GM18868 (cell line): ENCODE data around the gene CCDC187.
"Not testable (repeated sequence)": the region's sequence is repeated elsewhere in the genome, so short reads cannot be mapped to it uniquely, and the experiment has no call there.

Experiments used
- ATAC-seq: cut with Tn5 transposase; IDR thresholded peaks from one replicate; pipeline ENCODE4 v1.9.1; 2021; ENCODE audit warnings: mild to moderate bottlenecking, moderate library complexity; ENCODE audit not compliant: unreplicated experiment

CCDC187 gene

DNA sequence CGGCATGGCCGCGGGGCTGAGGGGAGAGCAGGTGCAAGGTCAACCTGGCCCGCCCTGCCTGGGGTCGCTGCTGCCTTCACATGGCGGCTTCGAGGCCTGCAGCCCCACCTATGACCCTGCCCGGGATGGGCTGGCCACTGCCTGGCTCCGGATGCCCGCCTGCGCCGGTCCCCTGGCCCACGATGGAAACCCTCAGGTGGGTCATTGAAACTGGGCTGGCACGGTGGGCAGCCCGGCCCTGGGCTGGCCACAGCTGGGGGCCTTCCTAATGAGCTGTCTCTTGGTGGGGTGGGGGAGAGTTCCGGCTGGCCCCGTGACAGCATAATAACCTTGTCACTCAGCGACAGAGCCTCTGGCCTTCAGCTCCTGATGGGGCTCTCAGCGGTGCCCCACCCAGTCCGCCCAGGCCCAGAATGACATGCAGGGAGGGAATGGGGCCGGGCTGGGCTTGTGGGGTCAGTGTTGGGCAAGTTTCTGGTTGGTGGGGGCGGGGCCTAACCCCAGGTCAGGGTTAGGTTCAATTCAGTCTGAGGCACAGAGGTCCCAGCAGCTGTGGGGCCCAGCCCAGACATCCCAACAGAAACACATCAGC, at the start of gene CCDC187:
Gene CCDC187 (minus strand): TSS at position 270 of the 592 bp plus-strand sequence. CDS start 264 bp downstream, at position 6.
- no peak for ATAC-seq

- no peak for ATAC-seq
These were observed 49.2 kb upstream of the CCDC187 start for GRCh38 chr9:136353088-136353487.

- ATAC-seq = no peak
These were observed 48.8 kb upstream of the CCDC187 start for GRCh38 chr9:136352682-136353081.

DNA sequence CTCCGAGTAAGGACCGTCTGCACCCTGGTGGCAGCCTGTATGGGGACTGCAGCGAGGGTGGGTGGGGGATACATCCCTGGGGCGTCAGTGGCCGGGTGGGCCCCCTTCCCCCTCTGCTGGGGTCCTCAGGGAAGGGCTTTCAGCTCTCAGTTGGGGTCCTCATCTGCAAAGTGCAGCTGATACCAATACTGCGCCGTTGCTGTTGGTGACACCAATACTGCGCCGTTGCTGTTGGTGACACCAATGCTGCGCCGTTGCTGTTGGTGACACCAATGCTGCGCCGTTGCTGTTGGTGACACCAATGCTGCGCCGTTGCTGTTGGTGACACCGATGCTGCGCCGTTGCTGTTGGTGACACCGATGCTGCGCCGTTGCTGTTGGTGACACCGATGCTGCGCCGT, 48.0 kb upstream of the CCDC187 start:
- ATAC-seq = not testable (repeated sequence)

DNA sequence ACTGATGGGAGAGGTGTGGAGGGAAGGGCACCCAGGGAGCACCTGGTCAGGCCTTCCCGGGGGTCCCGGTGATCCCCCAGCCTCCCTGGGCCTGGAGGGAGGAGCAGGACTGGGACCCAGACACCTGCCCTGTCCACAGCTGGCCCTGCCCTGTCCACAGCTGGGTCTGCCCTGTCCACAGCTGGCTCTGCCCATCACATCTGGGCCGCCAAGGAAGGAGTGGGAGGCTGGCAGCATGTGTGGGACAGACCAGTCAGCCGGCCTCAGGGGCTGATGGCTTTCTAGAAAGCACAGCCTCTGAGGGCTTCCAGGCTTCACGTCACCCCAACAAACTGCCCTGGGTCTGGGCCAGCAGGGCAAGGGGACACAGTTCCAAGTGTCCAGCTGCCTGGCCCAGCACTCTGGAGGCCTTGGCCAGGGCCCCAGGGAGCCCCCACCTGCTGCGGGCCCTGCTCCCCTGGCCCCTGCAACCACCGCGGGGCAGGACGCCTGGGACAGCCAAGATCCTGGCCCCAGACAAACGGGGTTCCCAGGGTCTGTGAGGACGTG, 47.4 kb upstream of the CCDC187 start:
- no peak for ATAC-seq

DNA sequence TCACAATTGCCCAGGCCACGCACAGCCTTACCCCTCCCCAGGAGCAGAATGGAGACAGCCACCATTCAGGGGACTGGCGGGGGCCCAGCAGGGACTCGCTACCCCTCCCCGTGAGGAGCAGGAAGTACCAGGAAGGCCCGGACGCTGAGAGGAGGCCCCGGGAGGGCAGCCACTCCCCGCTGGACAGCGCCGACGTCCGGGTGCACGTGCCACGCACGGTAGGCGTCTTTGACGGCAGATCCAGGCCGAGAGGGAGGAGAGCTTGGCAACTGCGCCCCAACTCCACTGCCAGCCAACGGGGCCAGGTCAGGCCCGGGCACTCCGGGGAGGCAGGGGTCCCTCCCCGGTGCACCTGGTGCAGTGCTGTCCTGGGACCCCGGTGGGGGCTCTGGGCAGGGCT, 45.7 kb upstream of the CCDC187 start:
- ATAC-seq = no peak

GRCh38 chr9:136348691-136349090, 44.8 kb upstream of the CCDC187 start:
- ATAC-seq = no peak

DNA sequence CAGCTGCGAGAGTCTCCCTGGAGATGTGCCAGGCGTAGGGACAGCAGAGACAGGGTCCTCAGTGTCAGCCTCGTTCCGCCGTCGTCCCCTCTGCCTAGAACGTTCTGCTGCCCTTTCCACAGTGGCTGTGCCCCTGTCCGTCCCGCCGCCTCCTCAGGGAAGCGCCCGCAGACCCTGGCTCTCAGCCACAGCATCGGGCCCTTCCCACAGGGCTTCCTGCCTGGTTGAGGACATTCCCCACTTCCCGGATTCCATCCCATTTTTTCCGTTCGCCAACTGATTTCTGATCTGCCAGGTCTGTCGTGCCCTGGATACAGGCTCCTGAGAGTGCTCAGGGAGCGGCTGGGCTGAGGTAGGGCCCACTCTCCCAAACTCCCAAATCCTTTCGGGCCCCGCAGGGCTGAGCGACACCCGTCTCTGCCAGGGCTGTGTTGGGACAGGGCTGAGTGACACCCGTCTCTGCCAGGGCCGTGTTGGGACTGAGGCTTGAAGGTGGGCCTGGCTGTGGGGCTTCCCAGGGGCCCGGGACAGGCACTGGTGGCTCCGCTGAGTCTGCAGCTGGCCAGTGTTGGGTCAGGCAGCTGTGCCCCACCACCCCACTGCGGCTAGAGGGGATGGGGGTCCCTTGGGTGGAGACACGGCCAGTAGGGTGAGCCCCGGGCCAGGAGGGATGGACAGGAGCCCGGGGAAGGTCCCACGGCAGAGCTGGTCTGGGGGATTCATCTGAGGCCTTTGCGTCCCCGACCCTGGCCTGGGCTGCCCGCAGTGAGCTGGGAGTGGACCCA, 43.8 kb upstream of the CCDC187 start:
- no peak for ATAC-seq

DNA sequence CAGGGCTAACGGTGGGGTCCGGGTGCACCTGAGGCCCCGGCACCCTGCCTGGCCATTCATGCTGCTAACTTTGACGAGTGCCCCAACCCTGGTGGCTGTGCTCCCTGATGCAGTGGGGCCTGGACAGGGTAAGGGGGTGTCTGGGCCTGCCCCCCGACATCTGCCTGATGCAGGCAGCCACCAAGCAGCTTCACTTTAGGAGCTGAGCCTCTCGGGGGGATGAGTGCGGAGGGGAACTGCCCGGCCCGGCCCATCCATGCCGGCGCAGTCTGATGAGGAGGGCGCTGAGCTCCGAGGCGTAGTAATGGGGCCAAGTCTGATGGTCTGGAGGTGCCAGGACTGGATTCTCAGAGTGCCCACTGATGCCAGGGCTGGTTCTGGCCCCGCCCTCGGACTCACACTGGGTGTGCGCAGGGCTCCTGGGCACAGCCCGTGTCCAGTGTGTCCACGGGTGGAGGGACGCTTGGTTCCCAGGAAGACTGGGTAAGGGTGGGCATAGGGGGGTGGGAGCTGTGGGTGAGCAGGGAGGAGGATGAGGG, 43.1 kb upstream of the CCDC187 start:
- ATAC-seq = no peak

GRCh38 chr9:136346157-136346481, 42.2 kb upstream of the CCDC187 start:
- no peak for ATAC-seq

DNA sequence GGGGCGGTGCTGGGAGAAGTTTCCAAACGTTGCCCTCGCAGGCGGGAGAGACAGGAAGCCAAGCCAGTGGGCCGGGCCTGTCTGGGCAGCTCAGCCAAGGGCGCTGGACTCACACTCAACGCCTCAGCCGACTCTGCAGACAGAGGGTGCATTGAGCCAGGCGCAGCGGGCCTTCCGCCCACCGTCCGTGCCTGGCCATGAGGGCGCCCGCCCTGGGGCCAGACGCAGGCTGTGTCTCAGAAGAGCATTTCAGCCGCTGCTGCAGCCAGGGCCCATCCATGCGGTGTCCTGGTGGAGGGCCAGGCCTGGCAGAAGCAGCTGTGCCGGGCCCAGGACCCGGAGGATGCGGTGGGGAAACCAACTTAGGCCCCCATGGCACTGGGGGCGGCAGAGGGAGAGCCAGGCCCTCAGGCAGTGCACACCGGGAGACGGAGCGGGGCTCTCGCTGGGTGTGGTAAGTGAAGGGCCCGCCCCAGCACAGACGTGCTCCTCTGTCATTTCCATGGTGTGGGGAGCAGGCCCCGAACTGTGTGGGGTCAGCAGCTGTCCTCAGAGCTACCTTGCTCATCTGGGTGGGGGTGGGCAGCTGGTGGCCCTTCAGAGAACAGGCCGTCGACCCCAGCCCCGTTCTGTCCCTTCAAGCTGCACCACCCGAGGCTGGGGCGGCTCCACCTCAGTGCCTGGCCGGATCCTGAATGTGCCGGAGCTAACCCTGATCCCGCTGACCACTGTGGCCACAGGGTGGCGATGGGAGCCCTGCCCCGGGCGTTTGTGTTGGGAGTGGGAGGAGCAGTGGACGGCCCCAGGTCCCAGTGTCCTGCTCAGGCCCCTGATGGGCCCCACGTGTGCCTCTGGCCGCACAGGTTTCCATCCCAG, 41.6 kb upstream of the CCDC187 start:
- no peak for ATAC-seq

DNA sequence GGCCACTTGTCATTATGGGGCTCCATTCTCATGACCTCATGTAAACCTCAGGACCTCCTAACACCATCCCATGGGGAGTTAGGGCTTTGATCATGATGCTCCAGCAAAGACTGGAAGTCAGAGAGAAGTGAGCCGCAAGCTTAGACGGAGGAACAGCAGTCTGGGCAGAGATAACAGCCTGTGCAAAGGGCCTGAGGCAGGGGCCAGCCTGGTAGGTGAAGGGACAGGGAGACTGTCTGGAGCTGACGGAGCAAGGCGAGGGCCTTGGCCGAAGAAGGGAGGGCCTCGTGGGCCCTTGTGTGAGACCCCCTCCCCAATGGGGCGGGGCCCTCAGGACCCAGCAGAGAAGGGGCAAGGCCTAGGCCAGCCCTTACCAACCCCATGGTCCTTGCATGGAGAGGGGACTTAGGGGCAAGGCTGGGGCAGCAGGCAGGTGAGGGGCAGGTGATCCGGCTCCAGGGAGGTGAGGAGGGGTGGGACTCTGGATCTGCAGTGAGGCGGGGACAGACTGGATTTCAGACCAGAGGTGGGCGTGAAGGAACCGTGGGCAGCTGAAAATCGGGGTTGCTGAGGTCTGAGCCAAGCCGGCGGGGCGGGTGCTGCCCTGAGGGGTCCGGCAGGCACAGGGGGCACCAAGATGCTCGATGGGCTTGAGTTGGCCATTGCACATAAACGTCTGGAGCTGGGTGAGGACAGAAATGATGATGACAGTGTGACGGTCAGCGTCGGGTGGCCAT, 40.8 kb upstream of the CCDC187 start:
- ATAC-seq = no peak

- no peak for ATAC-seq
These were observed 40.0 kb upstream of the CCDC187 start for GRCh38 chr9:136343884-136344269.

DNA sequence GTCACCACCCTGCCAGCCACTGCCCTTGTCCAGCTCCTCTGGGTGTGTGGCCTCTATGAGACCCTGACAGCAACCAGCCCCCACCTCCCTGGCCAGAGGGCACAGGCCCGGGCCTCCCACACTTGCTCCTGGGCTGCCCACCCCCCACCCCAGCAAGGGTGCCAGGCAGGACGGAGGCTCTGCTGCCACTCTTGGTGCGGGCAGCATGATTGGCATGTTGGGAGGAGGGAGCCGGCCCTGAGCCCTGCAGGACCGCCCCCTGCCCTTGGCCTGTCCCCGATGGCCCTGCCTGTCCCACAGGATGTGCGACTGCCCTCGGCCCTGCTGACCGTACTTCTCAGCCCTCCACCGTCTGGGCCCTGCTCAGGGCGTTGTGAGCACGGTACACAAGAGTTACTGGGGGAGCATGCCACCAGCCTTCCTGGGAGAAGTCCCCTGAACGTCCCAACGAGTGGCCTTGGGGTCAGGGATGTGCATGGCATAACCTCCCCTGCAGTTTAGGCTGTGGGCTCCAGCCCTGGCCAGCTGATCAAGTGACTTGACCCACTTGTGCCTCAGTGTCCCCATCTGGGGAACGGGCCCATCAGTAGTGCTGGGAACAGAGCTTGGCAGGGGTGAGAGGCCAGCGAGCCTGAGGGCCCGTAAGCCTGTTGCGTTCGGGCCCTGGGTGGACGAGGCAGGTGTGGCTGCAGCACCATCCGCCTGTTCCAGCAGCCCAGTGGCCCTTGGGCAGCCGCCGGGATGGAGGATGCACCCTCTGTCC, 39.4 kb upstream of the CCDC187 start:
- ATAC-seq = no peak

DNA sequence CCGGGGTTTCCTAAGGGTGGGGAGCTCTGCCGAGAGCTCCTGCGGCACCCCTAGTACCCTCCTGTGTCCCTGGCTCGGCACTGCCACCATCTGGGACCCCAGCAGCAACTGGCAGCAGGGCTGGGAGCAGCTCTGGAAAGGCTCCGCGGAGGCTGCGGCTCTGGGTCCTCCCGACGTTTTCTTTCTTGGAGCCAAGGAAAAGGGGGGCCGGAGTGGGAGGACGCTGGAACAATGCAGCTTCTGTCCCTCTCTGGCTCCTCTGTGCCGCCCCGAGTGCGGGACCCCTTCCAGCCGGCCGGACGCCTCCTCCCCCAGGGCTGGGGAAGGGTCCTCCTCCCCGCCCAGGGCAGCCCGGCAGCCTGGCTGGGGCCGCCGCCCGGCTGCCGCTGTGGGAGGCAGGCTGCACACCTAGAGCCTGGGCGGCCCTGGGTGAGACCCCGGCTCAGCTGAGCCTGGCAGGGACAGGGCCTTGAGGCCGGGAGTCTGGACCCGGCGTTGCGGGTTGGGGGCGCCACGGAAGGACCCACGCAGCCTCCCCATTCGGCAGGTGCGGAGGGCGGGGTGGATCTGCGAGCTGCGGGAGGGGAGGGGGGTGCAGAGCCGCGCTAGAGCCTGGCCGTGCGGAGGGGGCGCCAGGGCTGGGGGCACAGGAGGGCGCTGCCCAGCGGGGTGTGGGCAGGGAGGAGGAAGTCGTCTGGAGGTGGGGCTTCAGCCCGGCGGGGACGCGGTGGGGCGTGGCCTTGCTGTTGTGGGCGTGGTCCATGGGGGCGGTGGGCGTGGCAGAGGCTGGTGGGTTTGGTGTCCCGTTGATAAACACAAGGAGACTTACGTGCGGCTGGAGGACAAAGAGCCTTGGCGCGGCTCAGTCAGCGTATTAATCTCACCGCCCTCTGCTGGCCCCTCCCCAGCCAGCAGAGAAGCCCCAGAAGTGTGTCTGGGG, 38.6 kb upstream of the CCDC187 start:
- ATAC-seq = no peak

- ATAC-seq = no peak
These were observed 37.9 kb upstream of the CCDC187 start for GRCh38 chr9:136341769-136342168.

GRCh38 chr9:136341042-136341655, 37.3 kb upstream of the CCDC187 start:
- ATAC-seq = no peak

DNA sequence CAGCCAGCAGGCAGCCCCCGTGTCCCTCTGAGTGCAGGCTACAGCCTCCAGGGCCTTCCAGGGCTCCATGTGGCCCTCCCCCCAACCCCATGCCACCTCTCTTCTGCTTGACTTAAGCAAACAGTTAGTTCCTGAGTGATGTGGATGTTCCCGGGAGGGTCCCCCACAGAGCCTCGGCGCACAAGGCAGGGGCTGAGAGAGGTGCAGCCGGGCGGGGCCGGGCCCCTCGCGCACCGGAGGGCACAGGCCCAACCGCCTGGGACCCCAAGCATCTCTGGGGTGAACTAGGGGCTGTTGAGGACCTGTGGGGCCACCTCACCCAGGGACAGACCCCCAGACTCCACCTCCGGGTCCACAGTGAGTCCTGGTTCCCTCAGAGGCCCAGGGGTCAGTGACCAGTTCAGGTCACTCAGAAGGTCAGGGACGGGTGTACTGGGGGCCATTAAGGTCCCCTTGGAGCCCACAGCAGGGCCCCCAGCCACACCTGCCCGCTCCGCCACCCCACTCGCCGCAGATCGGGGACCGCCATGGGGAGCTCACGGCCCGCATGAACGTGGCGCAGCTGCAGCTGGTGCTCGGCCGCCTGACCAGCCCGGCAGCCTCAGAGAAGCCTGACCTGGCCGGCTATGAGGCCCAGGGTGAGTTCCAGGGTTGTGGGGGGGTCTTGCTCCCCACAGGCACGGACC, 36.6 kb upstream of the CCDC187 start:
- no peak for ATAC-seq
